Measurements from ENCODE around the gene EPHB2.
A peak's percentile ranks its signal among the peaks of the same experiment; 100 is the strongest.

EPHB2 gene

DNA sequence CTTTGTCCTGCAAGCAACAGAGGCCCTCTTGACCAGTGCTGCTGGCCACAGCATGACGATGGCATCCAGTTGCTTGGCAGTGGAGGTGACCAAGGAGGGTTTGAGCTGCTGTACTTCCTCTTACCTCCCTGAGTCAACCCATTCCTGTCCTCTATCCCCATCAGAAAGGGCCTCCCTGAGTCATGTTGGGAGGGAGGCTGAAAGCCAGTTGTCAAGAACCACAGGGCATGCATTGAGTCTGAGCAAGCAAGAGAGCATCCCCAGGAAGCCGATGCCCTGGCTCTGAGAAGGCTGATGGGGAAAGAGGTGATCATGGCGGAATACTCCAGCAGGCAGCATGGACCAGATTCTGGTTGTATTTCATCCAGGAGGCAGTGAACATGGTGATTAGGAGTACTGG, 192.5 kb downstream of the EPHB2 start:
- CTCF ChIA-PET = no interaction called here
- TF ChIP-seq ZNF544 (tag by site-specific recombination; IDR thresholded peaks at IDR 0.05) (no peak), ZNF48 (tag by site-specific recombination; IDR thresholded peaks at IDR 0.05) (no peak), ZNF350 (tag by site-specific recombination; IDR thresholded peaks at IDR 0.05) (no peak), ZNF623 (tag by site-specific recombination; IDR thresholded peaks at IDR 0.05) (no peak)
- Histone ChIP-seq H3K27ac (ENCODE audit: extremely low read depth, low read depth, low read length) (no peak overlapping the region), H3K9me3 (ENCODE audit: control insufficient read depth, insufficient read depth, low read depth, low read length) (no peaks in the 10 kb centered on the region), H3K4me3 (ENCODE audit: low read depth, low read length) (no peak overlapping the region), H3K4me1 (ENCODE audit: control insufficient read depth, insufficient read depth, low read length) (no peaks in the 10 kb centered on the region), H3K36me3 (ENCODE audit: control insufficient read depth in 2 of 2, insufficient read depth in 1 of 2, low read length in 2 of 2) (peaks cover 0 to 12% of the 10 kb centered on the region in 2 experiments; a peak in 2 of 3 replicates)
- POLR2A ChIA-PET = no interaction called here

- Histone ChIP-seq H3K4me3 (ENCODE audit: low read depth, low read length) (no peak overlapping the region), H3K4me1 (ENCODE audit: control insufficient read depth, insufficient read depth, low read length) (no peaks in the 10 kb centered on the region), H3K27ac (ENCODE audit: extremely low read depth, low read depth, low read length) (no peak overlapping the region), H3K9me3 (ENCODE audit: control insufficient read depth, insufficient read depth, low read depth, low read length) (no peaks in the 10 kb centered on the region), H3K36me3 (ENCODE audit: control insufficient read depth in 2 of 2, insufficient read depth in 1 of 2, low read length in 2 of 2) (peaks cover 0 to 19% of the 10 kb centered on the region in 2 experiments; a peak in 2 of 3 replicates)
- POLR2A ChIA-PET = no interaction called here
- CTCF ChIA-PET = interaction anchor here (0.6 kb wide), 1 partner anchor 57 kb away, joined by 3 read pairs; no protein-coding TSS in a partner anchor
- TF ChIP-seq ZNF792 (tag by site-specific recombination; IDR thresholded peaks at IDR 0.05) (no peak), ZBTB17 (tag by site-specific recombination; IDR thresholded peaks at IDR 0.05) (peak; percentile 78)
Observed at GRCh38 chr1:22906968-22907367, 196.3 kb downstream of the EPHB2 start.

DNA sequence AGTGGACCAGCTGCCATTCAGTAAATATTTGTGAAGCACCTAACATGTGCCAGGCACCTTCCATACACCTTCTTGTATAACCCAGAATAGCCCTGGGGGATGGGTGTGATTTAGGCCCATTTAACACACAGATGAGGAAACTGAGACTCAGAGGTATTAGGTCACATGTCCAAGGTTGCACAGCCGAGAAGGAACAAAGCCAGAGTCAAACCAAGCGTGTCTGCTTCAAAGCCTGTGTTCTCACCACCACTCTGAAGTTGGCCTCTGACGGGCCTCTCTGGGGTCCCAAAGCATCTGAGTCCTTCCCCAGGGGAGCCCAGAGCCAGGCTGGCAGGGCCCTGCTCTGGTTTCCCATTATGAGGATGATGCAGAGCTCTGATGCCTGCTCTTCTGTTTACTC, 196.9 kb downstream of the EPHB2 start:
- ChIA-PET POLR2A (no interaction called here), CTCF (interaction anchor here (1.1 kb wide), 1 partner anchor 14 kb away, joined by 3 read pairs; no protein-coding TSS in a partner anchor)
- Histone ChIP-seq H3K9me3 (ENCODE audit: control insufficient read depth, insufficient read depth, low read depth, low read length) (no peaks in the 10 kb centered on the region), H3K36me3 (ENCODE audit: control insufficient read depth in 2 of 2, insufficient read depth in 1 of 2, low read length in 2 of 2) (peaks cover 0 to 24% of the 10 kb centered on the region in 2 experiments; a peak in 2 of 3 replicates), H3K4me1 (ENCODE audit: control insufficient read depth, insufficient read depth, low read length) (no peaks in the 10 kb centered on the region), H3K4me3 (ENCODE audit: low read depth, low read length) (no peak overlapping the region), H3K27ac (ENCODE audit: extremely low read depth, low read depth, low read length) (no peak overlapping the region)
- TF ChIP-seq, protein P1, sequence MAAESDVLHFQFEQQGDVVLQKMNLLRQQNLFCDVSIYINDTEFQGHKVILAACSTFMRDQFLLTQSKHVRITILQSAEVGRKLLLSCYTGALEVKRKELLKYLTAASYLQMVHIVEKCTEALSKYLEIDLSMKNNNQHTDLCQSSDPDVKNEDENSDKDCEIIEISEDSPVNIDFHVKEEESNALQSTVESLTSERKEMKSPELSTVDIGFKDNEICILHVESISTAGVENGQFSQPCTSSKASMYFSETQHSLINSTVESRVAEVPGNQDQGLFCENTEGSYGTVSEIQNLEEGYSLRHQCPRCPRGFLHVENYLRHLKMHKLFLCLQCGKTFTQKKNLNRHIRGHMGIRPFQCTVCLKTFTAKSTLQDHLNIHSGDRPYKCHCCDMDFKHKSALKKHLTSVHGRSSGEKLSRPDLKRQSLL (tag by site-specific recombination; IDR thresholded peaks at IDR 0.05) = no peak
- TF ChIP-seq ZNF354C (tag by site-specific recombination; IDR thresholded peaks at IDR 0.05; ENCODE audit: borderline replicate concordance, low read depth) = no peak
- TF ChIP-seq, protein P2, sequence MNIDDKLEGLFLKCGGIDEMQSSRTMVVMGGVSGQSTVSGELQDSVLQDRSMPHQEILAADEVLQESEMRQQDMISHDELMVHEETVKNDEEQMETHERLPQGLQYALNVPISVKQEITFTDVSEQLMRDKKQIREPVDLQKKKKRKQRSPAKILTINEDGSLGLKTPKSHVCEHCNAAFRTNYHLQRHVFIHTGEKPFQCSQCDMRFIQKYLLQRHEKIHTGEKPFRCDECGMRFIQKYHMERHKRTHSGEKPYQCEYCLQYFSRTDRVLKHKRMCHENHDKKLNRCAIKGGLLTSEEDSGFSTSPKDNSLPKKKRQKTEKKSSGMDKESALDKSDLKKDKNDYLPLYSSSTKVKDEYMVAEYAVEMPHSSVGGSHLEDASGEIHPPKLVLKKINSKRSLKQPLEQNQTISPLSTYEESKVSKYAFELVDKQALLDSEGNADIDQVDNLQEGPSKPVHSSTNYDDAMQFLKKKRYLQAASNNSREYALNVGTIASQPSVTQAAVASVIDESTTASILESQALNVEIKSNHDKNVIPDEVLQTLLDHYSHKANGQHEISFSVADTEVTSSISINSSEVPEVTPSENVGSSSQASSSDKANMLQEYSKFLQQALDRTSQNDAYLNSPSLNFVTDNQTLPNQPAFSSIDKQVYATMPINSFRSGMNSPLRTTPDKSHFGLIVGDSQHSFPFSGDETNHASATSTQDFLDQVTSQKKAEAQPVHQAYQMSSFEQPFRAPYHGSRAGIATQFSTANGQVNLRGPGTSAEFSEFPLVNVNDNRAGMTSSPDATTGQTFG (tag by site-specific recombination; IDR thresholded peaks at IDR 0.05; ENCODE audit: borderline replicate concordance) = no peak
- TF ChIP-seq ZBTB21 (tag by site-specific recombination; IDR thresholded peaks at IDR 0.05) = no peak
- TF ChIP-seq GLI4 (tag by site-specific recombination; IDR thresholded peaks at IDR 0.05) = no peak
- TF ChIP-seq GFI1B (tag by site-specific recombination; IDR thresholded peaks at IDR 0.05) = no peak

DNA sequence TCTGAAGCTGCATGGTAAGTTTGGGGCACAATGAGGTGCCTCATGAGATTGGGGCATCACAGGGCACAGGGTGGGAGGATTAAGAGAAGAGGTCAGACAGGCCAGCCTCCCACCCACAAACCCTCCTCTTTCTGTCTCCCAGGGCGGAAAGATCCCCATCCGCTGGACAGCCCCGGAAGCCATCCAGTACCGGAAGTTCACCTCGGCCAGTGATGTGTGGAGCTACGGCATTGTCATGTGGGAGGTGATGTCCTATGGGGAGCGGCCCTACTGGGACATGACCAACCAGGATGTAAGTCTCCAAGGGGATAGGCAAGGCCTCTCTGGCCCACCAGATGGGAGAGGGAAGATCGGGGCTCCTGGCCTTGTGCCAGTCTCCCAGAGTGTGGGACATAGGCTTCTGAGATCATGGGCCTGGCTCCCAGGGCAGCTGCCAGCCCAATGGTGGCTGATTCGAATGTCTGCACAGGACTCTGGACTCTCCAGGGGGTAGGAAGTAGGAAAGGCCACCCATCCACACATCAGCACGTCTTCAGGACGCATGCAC, 198.3 kb downstream of the EPHB2 start:
- TF ChIP-seq ZNF121 (tag by site-specific recombination; IDR thresholded peaks at IDR 0.05) (no peak), ZNF768 (tag by site-specific recombination; IDR thresholded peaks at IDR 0.05) (no peak), MZF1 (tag by site-specific recombination; IDR thresholded peaks at IDR 0.05; ENCODE audit: borderline replicate concordance) (peak; percentile 76; the same call in 1 of the 2 replicates)
- peaks cover 0 to 29% of the 10 kb centered on the region in 2 experiments; a peak in 2 of 3 replicates for H3K36me3 ChIP-seq (ENCODE audit: control insufficient read depth in 2 of 2, insufficient read depth in 1 of 2, low read length in 2 of 2)

More for the DNA sequence above, 198.3 kb downstream of the EPHB2 start:
- Histone ChIP-seq H3K4me3 (ENCODE audit: low read depth, low read length) (no peak overlapping the region), H3K27ac (ENCODE audit: extremely low read depth, low read depth, low read length) (no peak overlapping the region), H3K9me3 (ENCODE audit: control insufficient read depth, insufficient read depth, low read depth, low read length) (no peaks in the 10 kb centered on the region), H3K4me1 (ENCODE audit: control insufficient read depth, insufficient read depth, low read length) (no peaks in the 10 kb centered on the region)
- ChIA-PET CTCF (interaction anchor here (1.1 kb wide), 1 partner anchor 13 kb away, joined by 3 read pairs; no protein-coding TSS in a partner anchor), POLR2A (no interaction called here)

All from HEK293 (cell line).